ENCODE data around the gene RPUSD3. TPM values are rescaled to one million over a fixed set of nuclear protein-coding genes. Genes with fewer than 3 reads are reported as not detected.

Gene RPUSD3
- total RNA-seq, 1 donor from 2014 or later, result 37.9 TPM

DNA sequence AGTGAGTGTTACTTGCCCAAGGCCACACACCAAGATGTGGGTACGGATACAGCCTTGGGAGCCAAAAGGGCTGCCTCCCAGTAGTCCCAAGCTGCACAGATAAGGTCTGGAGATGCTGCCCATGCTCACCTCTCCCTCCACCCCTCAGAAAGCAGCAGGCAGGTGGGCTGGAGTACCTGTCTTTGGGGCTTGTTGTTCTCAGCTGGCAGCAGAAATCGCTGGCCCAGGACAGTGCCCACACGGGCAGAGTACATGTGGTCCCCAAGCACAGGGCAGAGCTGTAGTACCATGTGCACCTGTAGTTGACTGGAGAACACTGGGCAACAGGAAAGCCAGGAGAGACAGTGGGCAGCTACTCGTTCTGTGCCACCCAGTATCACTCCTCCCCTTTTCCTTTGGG lies 5.0 kb downstream of the RPUSD3 start:
- intact Hi-C loops (cut with micrococcal nuclease), result no loop called here
- no peak for ATAC-seq
- peak; percentile 14 for DNase-seq

DNA sequence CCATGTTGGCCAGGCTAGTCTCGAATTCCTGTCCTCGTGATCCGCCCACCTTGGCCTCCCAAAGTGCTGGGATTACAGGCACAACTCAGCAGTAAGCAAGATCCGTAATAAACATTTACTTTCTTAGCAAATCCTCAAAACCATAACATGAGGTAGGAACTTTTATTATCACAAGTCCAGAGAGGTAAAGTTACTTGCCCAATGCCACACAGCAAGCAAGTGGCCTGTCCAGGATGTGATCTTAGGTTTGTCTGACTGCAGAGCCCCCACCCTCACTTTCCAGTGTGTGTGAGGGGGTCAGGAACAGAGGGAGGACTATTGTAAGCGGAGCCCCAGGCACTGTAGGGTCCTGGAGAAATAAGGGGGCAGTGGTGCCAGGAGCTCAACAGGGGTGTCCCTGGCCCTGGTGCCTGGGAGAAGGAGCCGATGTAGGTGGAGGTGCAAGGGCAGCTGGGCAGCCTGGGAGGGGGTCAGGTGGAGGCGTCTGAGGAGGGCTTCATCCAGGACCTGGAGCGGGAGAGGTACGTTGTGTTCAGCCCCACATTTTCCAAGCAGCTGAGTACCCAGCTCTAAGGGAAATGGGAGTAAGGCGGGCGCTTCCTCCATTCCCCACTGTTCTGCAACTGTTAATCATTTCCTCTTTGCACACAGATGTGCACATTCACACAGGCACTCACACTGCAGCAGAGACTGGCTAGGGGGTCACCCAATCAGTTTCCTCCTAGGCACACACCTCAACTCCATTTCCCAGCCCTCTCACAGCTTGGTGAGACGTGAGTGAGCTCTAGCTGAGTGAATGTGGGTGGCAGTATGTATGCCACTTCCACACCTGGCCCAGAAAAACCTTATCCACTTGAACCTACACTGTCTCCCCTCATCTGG lies 5.9 kb downstream of the RPUSD3 start:
- intact Hi-C loops (cut with micrococcal nuclease), result no loop called here
- DNase-seq, result peak; percentile 14
- no peak for ATAC-seq

DNA sequence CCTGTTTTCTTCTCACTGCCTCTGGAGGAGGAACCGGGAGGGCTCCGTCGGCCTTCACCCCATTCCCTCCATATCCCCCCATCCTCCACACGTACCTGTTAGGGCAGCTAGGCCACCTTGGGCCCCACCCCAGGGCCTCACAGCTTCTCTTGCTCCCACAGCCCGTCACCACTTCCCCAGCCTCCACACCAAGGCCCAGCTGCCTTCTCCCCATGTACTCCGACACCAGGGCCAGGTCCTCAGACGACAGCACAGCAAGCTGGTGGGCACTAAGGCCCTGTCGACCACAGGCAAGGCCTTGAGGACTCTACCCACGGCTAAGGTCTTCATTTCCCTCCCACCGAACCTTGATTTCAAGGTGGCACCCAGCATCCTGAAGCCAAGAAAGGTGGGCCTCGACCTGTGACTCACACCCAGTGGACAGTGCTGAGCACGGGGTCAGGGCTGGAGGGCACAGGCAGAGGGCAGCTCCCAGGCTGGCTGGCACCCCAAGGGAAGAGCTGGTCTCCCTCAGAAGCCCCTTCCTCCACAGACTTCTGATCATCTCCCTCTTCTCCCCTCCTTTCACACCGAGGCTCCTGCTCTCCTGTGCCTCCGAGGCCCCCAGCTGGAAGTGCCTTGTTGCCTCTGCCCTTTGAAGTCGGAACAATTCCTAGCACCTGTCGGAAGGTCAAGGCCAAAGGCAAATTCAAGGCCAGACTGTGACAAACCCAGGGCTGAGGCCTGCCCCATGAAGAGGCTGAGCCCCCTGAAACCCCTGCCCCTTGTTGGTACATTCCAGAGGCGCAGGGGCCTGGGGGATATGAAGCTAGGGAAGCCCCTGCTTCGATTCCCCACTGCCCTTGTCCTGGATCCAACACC lies 9.1 kb downstream of the RPUSD3 start:
- no peak for ATAC-seq
- DNase-seq, result peak; percentile 11
- intact Hi-C loops (cut with micrococcal nuclease), result no loop called here

DNA sequence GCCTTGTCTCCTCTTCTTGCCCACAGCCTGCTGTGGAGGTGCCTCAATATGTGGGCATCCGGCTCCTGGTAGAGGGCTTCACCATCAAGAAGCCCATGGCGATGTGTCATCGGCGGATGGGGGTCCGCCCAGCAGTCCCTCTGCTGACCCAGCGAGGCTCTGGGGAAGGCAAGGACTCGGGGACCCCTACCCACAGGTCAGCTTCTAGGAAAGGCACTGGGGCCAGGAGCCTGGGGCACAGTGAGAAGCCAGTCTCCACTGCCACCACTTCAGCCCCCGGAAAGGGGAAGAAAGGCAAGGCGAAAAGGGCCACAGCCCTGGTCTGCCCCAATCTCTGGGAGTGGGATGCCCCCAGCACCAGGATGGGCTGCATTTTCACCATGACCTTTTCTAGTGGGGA lies 10.7 kb downstream of the RPUSD3 start:
- ATAC-seq, result no peak
- intact Hi-C loops (cut with micrococcal nuclease), result no loop called here
- DNase-seq, result no peak

DNA sequence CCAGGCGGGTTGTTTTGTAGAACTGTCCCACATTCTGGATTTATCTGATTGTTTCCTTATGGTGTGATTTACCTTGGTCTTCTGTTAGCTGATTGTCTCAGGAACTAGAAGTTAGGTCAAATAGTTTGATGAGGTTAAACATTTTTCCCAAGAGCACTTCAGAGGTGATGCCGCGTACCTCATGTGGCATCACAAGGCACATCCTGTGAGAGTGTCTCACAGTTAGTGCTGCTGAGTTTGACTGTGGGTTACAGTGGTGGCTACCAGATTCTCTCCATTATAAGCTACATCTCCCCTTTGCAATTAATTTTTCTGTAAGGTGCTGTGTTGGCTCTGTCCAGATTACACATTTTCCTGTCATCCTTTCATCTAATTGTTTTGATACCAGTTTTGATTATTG lies 12.6 kb downstream of the RPUSD3 start:
- DNase-seq (no peak), ATAC-seq (no peak)
- intact Hi-C loops (cut with micrococcal nuclease), result no loop called here

DNA sequence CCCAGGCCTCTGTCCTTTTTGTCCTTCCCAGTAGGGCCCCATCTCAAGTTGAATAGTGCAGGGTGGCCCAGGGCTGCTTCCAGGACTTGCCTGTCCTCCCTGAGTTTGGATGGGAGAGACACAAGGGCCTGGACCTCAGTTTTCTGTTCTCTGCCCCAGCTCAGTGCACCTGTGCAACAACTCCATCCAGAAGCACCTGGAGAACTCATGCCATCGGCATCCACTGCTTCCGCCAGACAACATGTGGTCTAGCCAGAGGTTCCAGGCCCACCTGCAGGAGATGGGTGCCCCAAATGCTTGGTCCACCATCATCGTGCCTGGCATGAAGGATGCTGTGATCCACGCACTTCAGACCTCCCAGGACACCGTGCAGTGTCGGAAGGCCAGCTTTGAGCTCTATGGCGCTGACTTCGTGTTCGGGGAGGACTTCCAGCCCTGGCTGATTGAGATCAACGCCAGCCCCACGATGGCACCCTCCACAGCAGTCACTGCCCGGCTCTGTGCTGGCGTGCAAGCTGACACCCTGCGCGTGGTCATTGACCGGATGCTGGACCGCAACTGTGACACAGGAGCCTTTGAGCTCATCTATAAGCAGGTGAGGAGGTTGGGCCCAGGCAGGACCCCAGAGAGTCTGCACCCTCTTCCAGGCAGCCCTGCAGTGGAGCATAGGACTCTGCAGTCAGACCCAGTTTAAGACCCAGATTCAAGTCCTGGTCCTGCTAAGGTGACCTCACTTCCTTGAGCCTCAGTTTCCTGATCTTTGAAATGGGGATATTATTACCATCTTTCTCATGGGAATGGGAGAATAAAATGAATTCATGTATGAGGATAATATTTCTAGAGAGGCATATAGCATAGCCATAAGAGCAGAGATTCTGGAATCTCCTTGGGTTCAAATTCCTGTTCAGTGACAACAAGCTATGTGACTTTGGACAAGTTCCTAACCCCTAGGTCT lies 14.7 kb downstream of the RPUSD3 start:
- intact Hi-C loops (cut with micrococcal nuclease), result no loop called here
- ATAC-seq, result no peak
- peak; percentile 26 for DNase-seq

DNA sequence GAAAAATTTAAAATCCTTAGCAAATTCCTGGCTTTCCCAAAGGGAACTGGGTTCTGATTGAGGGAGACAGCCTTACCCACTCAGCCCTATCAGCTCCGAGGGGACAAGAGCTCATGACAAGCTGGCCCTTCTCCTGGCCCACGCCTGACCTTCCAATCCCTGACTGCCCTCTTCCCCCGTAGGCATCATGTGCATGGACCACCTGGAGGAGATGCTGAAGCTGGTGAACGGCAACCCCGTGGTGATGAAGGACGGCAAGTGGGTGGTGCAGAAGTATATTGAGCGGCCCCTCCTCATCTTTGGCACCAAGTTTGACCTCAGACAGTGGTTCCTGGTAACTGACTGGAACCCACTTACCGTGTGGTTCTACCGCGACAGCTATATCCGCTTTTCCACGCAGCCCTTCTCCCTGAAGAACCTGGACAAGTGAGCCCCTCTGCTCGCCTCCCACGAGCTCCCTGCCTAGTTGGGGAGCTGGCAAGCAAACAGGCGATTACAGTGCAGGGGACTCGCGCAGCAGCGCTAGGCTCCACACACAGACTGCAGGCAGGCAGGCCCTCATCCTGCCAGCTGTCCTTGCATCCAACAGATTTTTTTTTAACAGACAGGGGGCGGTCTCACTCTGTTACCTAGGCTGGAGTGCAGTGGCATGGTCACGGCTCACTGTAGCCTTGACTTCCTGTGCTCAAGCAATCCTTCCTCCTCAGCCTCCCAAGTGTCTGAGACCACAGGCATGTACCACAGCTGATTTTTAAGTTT lies 16.8 kb downstream of the RPUSD3 start:
- ATAC-seq (no peak), DNase-seq (peak; percentile 13)
- intact Hi-C loops (cut with micrococcal nuclease), result no loop called here

DNA sequence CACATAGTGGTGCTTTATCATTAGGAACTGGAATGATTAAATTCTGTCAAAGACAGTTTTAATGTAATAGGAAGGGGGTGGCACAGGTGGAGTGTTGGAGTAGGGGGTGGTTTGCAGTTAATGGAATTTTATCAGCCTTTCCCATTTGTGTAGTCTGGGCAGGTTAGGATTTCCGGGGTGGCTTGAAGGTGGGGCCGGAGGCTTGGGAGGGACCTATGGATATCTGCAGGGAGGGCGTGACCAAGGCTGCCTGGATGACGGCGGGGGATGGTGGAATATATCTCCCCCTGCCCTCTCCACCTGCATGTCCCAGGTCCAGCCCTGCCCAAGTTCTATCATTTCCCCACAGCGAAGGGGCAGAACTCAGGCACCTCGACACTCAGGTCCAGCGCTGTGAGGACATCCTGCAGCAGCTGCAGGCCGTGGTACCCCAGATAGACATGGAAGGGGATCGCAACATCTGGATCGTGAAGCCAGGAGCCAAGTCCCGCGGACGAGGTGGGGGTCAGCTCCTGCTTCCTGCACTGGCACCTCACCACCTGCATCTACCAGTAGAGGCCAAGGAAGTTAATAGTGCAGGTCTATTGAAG lies 18.3 kb downstream of the RPUSD3 start:
- ATAC-seq (no peak), DNase-seq (peak; percentile 13)
- intact Hi-C loops (cut with micrococcal nuclease), result no loop called here

DNA sequence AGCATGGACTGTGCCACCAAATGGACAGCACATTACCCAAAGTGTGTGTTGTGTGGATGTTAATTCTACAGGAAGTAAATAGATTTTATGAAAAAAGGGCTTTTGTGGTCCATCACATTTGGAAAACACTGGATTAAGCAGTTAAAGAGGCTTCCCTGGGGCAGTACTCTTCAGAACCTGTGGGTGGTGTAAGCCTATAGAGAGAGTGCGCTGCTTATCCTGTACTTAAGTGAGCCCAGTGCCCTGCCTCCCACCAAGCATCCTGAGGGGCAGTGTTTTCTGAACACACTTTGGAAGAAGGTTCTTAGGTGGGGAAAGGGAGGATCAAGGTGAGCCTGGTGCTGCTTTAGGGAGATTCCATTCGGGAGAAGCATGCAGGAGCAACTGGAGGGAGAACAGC lies 22.9 kb downstream of the RPUSD3 start:
- DNase-seq (no peak), ATAC-seq (no peak)
- intact Hi-C loops (cut with micrococcal nuclease), result no loop called here

DNA sequence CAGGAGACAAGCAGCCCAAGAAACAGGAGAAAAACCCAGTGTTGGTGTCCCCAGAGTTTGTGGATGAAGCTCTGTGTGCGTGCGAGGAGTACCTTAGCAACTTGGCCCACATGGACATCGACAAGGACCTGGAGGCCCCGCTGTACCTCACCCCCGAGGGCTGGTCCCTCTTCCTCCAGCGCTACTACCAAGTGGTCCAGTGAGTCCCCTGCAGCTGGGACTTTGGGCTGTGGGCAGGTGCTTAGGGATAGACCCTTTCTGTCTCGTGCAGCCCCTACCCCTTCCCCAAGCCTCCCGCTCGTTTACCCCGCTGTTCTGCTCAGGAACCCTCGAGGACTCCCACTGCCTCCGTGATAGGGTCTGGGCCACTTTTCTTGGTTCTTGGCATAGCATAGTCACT lies 23.3 kb downstream of the RPUSD3 start:
- DNase-seq, result no peak
- intact Hi-C loops (cut with micrococcal nuclease), result no loop called here
- ATAC-seq, result no peak

DNA sequence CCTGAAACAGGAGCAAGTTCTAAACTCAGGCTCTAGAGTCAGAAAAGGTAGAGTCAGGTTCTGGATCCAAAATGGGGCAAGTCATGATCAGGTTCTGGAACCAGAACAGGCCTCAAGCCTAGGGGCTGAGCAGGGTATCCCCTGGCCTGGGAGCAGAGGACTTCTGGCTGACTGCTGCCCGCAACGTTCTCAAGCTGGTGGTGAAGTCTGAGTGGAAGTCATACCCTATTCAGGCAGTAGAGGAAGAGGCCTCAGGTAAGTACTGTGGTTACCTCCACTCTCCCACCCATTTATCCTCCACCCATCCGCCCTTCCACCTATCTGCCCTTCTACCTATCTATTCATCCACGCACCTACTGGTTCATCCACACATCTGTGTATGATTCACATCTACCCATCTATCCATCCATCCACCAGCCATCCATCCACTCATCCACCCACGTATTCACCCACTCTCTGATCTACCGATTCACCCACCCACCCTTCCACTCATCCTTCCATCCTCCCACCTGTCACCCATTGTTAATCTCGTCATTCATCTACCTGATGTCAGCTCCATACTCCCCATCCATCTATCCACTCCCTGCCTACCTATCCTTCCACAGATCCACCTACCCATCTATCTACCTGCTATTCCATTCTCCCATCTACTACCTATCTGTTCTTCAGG lies 25.0 kb downstream of the RPUSD3 start:
- ATAC-seq (no peak), DNase-seq (no peak)
- intact Hi-C loops (cut with micrococcal nuclease), result no loop called here

DNA sequence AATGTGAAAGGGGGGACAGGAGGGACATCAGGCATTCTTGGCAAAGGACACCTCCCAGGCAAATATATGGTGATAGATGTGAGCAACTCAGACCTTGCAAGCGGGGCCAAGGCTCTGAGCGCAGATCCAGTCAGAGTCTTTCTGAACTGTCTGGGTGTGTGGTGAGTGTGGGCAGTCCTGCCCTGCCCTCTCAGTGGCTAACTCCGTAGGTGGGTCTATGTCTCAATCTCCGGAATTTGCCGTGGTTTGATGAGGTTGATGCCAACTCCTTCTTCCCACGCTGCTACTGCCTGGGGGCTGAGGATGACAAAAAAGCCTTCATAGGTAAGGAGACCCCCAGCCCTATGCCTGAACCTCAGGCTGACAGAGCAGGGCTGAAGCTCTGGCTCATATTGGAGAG lies 26.4 kb downstream of the RPUSD3 start:
- ATAC-seq (no peak), DNase-seq (no peak)
- intact Hi-C loops (cut with micrococcal nuclease), result no loop called here

DNA sequence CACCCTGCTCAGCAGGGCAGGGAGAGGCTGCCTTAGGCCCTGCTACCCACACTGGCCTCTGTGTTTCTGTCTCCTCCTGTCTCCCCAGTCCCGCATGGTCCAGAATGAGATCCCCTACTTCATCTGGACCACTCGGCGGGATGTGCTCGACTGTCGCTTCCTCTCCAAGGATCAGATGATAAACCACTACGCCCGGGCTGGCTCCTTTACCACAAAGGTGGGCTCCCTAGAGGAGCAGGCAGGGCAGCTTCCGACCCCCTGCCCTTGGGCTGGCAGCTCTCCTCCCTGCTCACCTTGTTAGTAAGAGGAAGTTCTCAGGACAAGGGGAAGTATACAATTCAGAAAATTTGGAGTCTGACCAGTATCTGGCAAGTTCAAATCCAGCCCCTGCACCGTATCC lies 27.8 kb downstream of the RPUSD3 start:
- DNase-seq (no peak), ATAC-seq (no peak)
- intact Hi-C loops (cut with micrococcal nuclease), result no loop called here

DNA sequence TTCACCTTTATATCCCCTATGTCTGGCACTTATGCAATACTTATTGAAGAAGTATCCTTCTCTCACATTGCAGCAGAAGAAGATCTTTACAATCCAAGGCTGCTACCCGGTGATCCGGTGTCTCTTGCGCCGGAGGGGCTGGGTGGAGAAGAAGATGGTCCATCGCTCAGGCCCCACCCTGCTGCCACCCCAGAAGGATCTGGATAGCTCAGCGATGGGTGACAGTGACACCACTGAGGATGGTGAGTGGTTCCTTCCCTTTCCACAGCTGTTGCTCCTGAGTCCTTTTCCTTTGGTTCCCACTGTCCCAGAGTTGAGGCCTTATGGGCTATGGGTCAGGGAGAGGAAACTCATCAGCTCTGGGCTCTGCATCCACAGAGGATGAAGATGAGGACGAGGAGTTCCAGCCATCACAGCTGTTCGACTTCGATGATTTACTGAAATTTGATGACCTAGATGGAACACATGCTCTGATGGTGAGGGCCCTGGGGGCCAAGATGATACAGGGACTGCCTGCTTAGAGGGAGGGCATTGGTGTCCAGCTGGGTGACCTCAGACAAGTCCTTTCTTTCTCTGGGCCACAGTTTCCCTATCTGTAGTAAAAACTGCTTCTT lies 30.8 kb downstream of the RPUSD3 start:
- ATAC-seq (no peak), DNase-seq (no peak)
- intact Hi-C loops (cut with micrococcal nuclease), result no loop called here

DNA sequence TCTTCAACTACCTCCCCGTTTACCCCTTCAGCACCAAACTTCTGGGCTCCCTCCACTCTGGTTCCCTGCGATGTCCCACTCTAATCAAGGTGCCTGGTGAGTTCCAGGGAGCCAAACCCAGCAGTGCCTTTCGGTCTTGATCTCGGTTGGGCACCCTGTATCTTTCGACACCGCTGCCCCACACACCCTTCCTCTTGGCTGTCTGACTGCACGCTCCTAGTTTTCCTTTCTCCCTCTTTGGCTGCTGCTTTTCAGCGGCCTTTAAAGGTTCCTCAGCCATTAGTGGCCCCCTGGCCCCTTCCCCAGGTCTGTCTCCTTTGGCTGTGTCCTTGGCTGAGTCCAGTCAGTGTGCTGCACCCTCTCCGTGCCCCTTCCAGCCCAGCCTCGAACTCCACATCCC lies 33.0 kb downstream of the RPUSD3 start:
- intact Hi-C loops (cut with micrococcal nuclease), result no loop called here
- DNase-seq (no peak), ATAC-seq (peak; percentile 7)

DNA sequence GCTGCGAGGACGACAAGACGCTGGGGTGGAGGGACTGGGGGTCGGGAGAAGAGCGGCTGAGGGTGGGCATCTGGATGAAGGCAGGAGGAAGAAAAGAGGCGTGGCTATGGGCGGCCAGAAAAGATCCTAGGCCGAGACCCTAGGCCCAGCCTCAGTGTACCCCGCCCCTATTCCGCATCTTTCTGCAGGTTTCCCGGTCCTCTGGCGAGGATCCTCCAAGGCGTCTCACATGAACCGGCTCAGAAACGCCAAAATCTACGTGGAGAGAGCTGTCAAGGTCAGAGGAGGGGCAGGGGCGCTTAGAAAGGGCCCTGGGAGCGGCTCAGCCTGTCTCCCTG lies 33.4 kb downstream of the RPUSD3 start:
- DNase-seq (no peak), ATAC-seq (no peak)
- intact Hi-C loops (cut with micrococcal nuclease), result no loop called here

DNA sequence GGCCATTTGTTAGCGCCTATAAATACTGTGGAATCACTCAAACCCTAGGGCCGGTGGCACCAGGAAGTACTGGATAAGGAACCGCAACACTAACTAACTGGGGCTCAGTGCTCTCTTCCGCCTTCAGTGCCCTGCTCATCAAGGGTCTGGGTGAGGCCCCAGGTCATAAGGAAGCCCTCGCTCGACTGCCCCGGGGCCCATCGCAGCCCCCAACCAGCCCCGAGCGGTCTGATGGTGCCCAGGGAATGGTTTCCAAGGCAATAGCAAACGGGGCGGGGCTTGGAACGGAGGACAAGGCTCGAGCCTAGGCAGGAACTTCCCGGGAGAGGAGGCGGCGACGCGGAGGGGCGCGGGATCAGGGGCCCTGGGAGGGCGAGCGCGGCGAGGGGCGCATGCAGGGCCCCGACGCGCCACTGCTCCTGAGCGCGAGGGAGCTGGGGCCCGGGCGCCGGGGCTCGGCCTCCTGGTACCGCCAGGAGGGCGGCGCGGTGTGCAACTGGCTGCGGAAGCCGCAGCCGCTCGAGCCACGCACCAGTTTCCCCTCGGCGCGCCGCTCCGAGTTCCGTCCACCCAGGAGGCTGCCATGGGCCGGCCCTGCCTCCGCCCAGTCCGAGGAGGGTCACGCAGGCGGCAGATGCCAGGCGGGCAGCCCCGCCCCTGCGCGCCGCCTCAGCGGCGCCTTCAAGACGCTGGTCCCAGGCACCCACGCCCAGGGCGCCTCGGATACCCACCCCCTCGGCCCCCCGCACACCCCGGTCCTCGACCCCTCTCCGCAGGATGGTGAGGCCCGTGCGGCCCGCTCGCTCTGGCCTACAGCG lies 34.0 kb downstream of the RPUSD3 start, which contains the start of gene TTLL3:
TTLL3 (plus strand) TSS at position 648 of the 818 bp plus-strand sequence. CDS start 400 bp downstream, outside the sequence.
- ATAC-seq, result peak; percentile 87
- peak; percentile 87 for DNase-seq
- intact Hi-C loops (cut with micrococcal nuclease), result no loop called here

All from left ventricle myocardium superior (tissue), 1 donor.